ENCODE results near the gene HES3.

Gene HES3

GRCh38 chr1:6265151-6265550 is 21.2 kb downstream of the HES3 start:
- no peak for DNase-seq

DNA sequence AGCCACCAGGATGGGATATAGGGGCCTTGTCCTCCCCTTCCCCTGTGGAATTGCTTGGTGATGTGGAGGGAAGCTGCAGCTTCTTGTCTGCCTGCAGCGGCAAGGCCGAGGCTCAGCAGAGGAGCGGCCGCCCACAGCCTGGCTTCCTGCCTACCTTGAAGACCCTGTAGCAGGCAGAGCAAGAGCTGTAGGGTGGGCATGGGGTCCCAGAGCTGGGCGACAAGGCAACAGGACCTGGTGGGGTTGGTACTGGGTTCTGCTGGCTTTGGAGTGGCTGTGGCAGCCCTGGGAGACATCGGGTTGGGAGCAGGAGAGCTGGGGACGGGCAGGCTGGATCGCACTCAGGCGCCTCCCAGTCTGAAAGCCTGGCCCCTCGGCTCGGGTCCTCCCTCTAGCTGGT is 22.7 kb downstream of the HES3 start:
- no peak for DNase-seq

DNA sequence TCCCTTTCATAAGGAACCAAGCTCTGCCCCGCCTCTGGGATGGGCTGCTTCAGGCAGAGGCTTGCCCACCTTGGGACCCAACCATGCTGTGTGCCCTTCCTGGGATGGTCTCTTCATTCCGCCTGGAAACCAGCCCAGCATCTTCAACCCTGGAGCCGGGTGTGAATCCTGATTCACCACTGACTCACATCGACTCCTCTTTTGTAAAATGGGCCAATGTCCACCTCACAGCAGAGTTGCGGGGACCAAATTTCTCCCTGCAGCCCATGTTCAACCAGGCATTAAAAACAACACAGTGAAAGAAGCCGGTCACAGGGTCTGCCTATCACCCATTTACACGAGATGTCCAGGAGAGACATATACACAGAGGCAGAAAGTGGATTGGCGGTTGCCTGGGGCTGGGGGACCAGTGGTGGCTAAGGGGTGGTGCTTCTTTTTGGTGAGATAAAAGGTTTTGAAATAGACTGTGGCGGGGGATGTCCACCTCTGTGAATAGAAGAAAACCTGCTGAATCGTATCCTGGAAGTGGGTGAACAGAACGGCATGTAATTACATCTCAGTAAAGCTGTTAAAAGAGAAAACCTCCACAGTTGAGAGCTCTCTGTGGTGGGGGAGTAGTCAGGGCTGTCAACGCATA is 23.8 kb downstream of the HES3 start:
- no peak for DNase-seq

DNA sequence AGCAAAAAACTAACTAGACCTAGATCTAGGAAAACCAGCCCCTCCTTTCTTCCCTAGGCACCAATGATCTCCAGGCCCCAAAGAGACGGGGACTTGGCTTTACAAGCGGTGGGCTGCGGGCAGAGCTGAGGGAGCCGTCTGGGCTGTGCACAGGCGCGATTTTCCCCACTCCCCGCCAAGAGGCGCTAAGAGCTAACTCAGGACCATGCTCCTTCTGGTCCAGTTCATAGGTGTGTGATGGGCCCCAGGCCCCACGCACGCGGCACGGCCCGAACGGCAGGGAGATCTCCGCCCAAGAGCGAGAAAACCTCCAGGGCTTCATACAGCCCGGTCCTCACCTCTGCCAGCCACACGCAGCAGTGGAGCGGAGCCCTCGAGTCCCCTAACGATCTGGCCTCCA is 24.4 kb downstream of the HES3 start:
- no peak for DNase-seq

DNA sequence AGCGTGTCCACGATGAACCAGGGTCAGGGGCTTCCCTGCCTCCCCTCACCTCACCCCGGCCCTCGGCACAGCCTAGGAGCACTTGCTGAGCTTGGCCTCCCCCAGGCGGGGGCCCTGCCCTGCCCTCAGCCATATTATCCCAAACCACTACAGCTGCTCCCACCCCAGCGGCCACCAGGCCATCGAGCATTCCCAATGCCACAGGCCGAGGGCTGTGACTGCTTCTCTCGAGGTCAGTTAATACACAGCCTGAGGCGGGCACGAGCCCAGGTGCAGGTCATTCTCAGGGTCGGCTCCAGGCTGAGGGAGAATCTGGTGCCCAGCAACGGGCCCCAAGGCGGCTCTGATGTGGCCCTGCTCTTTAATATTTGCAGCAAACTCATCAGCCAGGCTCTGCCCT is 25.3 kb downstream of the HES3 start:
- DNase-seq, result no peak

DNA sequence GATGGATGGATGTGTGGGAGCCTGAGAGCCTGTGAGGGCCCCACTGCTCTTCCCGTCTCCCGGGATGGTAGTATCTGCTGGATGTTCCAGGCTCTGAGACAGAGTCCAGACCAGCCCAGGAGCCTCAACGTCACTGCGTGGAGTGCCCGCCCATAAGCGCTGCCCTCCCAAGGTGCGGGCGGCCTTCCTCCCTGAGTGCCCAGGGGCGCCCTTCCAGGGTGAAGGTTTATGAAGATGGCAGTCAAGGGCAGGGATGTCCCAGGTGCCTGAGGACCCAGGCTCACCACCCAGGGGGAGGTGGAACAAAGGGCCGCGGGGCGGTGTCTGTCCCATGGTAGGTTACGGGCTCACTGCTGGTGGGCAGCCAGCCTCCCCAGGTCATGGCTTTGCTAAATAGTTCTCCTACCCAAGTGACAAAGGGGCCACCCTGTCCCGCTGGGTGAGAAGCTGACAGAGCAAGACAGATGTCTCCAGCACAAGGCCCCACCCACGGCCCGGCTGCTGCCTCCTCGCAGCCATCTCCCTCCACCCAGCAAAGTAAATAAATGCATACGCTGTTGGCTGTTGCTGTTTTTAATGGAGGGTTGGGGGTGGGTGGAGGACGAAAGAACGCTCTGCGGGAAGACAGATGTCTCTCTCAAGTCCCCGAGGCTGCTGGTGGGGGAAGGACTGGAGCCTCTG is 25.9 kb downstream of the HES3 start:
- no peak for DNase-seq

DNA sequence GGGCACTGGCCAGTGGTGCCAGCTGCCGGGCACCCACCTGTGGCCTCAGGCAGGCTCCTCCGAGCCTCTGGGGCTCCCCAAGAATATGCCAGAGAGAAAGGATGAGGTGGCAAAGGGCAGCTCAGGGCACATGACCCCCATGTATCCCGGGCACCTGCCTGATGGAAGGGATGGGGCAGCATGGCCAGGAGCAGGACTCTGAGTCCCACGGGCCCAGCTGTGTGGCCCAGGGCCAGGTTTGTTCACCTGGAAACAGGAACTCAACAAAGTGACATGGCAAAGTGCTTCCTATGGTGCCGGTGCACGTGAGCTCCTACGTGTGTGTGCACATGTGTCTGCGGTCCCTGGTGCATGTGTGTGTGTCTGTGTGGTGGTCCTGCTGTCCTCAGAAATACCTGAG is 26.4 kb downstream of the HES3 start:
- DNase-seq, result no peak

- DNase-seq, result no peak
Measured at GRCh38 chr1:6271006-6271405, 27.0 kb downstream of the HES3 start.

DNA sequence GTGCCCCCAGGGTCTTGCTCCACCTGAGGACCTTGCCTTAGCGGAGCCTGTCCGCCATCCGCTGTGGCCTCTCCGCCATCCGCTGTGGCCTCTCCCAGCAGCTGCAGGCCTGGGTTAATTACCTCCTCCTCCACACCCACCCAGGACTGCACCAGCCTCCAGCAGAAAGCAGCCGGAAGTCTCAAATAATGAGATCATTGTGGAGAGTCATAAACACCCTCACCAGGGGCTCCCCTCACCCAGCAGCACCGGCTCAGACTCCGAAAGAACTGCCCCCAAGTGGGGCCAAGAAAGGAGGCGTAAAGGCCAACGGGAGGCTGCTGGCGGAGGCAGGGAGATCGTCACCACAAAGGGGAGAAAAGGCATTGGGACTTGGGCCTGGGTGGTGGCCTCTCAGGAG is 27.6 kb downstream of the HES3 start:
- DNase-seq, result no peak

DNA sequence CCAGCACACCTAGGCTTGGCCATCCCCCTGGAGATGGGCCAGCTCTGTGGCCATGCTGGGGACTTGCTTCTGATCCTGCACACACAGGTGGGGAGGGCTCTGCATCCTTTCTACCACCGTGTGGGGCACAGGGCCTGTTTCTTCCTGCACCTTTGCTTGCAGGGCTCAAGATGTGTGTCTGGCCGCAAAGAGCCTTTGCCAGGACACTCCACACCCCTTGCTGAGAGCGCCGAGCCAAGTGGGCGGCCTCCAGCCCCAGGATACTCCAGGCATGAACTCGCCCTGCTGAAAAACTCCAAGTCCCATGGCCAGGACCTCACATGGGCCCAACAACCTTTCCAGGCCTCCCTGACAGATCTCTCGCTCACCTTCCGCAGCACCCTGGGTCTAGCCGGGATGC is 28.5 kb downstream of the HES3 start:
- DNase-seq, result no peak

- DNase-seq, result no peak
Measured at GRCh38 chr1:6272868-6273267, 28.9 kb downstream of the HES3 start.

DNA sequence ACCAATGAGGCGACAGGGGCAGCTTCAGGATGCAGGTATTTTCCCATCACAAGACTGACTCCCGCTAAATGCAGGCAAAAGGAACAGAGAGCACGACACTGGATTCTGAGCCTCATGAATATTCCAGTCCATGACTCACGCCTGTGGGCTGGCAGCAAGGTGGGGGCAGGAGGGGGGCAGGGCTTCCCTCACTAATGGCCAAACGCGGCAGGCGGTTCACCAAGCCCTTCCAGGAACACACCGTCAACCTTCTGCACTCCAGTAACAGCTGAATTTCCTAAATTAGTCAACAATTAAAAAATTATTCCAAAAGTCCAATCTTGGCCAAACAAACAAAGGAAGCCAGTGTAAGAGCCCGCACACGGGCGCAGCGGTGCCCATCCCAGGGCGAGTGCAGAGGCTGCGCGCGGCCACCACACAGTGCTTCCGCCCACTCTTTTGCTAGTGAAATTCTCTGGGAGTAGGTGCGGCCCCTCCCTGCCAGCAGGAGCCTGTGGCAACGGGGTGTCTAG is 29.5 kb downstream of the HES3 start:
- no peak for DNase-seq

GRCh38 chr1:6274102-6274501 is 30.1 kb downstream of the HES3 start:
- DNase-seq, result no peak

GRCh38 chr1:6274622-6275139 is 30.7 kb downstream of the HES3 start:
- no peak for DNase-seq

DNA sequence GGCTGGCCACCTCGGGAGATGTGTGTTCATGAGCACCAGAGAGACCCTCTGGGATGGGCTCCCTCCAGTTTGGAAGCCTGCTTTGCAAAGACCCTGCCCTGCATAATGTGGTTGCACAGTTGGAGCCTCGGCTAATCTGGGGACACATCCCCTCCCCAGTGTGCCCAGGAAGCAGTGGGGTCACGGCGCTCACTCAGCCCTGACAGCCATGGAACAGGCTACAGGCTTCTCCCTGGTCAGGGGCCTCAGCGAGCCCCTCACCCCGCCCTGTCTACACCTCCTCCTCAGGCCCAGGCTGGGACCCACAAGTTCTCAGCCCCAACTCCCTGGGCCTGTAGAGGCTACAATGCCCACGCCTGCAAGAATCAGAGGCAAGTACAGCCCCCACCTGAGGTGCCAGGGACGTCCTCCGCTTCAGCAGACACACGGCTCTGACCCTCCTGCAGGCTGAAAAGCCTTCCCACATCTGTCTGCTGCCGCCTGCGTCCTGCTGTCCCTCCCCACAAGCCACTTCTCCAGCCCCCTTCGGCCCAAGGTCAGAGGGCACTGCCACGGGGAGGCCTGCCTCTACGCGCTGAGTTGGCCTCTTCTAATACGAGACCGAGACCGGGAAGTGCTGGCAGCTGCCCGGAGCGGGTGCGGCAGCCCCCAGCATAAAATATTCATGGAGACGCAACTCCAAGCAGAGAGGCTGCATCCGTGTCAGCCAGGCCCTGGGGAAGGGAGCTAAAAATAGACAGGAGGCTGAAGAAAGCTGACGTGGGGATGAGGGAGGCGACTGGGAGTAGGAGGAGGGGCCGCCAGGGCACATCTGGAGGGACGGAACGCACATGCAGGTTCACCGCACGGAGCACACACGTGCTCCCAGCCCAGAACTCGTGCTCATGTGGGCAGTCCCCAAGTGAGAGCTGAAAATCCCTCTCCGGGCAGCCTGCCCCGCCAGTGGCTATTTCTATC is 32.1 kb downstream of the HES3 start:
- DNase-seq, result no peak

DNA sequence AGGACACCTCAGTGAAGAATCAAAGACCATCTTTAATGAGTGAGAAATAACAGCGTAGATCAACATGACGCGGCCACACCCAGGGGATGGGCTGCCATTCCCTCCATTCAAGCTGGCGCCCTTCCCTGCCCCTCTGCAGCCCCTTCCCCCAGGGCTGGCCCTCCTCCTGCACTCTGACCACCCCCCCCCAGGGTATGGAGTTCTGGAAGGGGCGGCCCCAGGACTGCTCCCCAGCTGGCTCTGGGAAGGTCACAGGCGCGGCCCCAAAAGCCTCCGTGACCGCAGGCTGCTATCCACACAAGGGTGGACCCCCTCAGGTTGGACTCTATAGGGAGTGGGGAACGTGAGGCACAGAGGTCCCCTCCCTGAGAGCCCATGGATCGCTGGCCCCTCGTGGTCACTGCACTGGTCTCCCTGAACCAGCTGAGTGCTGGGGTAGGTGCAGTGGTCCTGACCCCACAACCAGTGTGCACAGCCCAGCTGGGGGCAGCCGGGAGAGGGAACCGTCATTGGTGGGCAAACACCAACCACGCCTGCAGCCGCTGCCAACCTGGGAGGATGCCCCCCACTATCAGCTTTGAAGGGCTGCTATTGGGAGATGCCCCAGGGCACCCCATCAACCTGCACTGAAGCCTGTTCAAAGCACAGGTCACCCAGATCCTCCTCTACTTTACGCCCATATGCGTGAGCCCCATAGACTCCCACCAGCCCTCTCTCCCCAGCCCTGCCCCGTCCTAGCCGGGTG is 33.0 kb downstream of the HES3 start:
- DNase-seq, result no peak

GRCh38 chr1:6278263-6278662 is 34.3 kb downstream of the HES3 start:
- DNase-seq, result no peak

- DNase-seq, result no peak
Measured at GRCh38 chr1:6279066-6279465, 35.1 kb downstream of the HES3 start.

- DNase-seq, result no peak
Measured at GRCh38 chr1:6279613-6280383, 35.8 kb downstream of the HES3 start.

GRCh38 chr1:6280761-6281451 is 36.9 kb downstream of the HES3 start:
- DNase-seq, result no peak
